ENCODE data around the gene PLCG1.

- TF ChIP-seq SIN3A (IDR thresholded peaks at IDR 0.05; ENCODE audit: borderline replicate concordance, insufficient read depth, low read length) (no peak), POLR2AphosphoS5 (IDR thresholded peaks at IDR 0.05; ENCODE audit: low read depth, low read length) (no peak), TAF1 (IDR thresholded peaks at IDR 0.05; ENCODE audit: borderline replicate concordance, insufficient read depth, low read length) (no peak), REST (IDR thresholded peaks at IDR 0.05; ENCODE audit: insufficient read depth in 1 of 2, low read depth in 2 of 2, low read length in 2 of 2) (no peak), FOXP2 (optimal IDR thresholded peaks at IDR 0.05; ENCODE audit: borderline replicate concordance, extremely low read depth, extremely low read length, insufficient read depth) (no peak)
Measured at GRCh38 chr20:41196653-41197225, 59.4 kb downstream of the PLCG1 start.
